ENCODE results near the gene EPB41.
"Not testable (repeated sequence)": the region's sequence is repeated elsewhere in the genome, so short reads cannot be mapped to it uniquely, and the experiment has no call there.

EPB41 gene

DNA sequence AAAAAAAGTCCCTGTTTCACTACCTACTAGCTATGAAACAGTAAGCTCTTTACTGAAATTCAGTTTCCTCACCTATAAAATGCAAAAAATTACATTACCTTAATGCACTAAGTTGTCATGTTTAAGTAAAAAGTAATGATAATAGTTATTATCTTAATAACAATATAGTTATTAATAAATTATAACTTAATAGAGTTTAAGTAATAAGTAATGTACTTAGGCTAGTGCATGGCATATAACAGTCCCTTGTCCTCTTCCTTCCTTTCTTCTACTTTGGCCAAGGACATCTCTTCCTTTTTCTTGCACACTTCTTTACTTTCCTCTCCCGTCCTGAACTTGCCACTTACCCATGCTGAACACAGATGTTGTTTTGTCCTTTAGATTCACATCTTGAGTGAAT is 200.3 kb downstream of the EPB41 start:
- no peak for DNase-seq

DNA sequence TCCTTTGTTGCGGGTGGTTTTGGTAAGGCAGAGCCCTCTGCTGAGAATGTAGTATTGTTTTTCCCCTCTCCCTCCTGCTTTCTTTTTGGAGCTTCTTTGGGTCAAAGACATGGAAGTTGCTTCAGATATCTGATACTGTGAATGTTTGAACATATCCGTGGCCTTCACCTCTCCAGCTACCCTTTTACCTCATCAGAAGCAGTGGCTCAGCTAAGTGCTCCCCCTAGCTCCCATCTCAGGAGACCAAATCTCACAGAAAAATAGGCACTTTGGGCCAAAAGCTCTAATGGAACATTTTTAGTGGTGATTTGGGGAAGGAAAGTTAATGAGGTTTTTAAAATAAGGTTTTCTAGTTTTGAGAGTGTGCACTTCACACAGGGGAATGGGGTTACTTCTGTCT is 203.0 kb downstream of the EPB41 start:
- DNase-seq, result no peak

DNA sequence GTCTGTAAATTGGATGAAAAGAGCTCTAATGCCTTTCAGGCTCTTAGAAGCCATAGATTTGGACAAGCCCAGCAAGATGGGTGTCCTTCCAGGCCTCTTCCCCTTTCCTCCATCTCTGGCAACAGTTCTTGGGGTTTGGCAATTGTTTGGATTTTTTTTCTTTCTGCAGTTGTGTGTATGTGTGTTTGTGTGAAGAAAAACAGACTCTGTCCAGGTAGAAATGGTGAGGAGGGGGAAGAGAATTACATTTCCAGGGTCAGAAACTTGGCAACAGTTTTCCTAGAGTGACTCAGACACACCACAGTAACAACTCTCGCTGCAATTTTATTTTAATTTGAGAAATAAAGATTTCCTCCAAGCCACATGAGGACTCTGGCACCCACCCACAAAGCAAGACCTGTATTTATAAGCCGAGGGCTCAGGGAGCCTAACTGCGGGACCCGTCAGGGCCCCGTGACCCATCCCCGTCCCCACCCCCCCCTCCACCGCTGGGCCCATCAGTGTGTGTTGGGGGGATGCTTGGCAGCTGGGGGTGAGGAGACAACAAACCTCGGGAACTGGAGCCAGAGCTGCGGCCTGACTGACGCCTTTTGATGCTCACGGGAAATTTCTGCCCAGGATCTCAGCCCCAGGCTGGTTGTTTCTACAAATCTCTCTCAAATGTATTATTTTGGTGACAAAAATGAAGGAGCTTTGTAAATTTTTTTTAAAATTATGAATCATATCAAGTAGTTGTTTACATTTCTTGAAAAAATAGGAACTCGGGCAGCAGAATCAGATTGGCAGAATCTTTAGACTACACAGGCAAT is 205.0 kb downstream of the EPB41 start:
- DNase-seq, result no peak

DNA sequence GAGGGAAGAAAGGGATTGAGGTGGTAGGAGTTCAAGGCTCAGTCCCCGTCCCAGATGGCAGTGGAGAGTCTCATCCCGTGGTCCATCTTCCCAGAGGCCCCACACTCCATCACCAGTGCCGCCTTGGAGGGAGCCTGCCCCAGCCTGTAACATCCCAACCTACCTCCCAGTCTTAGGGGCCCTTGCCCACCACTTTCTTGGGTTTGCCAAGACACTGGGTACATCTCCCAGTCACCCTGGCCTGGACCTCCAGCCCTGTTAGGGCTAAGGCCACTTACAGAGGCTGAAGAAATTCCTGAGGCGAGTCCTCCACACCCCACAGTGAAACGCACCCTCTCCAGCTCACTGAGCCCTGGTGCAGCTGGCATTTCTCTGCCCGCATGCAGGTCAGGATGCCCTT is 206.0 kb downstream of the EPB41 start:
- DNase-seq, result no peak

DNA sequence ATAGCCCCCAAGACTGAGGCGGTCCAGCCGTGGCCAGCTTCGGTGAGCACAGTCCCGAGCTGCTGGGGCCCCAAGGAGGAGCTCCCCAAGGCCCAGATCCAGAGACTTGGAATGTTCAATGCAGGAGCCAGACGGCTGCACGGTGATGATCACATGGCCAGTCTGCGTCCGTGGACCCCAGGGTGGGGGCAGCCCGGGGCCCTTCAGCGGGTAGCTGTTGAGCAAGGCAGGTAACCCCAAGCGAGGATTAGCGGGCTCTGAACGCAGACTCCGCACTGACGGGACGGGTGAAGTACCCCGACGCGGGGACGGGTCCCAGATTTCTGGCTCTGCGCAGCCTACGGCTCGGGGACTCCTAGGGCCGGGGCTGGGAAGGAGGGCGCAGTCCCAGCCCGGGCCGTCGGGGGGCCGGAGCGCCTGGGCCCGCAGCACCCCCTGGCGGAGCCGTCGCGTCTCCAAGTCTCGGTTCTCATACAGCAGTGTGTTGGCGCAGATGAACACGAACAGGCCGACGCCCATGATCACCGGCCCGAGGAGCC is 206.6 kb downstream of the EPB41 start:
- DNase-seq, result peak; percentile 50

DNA sequence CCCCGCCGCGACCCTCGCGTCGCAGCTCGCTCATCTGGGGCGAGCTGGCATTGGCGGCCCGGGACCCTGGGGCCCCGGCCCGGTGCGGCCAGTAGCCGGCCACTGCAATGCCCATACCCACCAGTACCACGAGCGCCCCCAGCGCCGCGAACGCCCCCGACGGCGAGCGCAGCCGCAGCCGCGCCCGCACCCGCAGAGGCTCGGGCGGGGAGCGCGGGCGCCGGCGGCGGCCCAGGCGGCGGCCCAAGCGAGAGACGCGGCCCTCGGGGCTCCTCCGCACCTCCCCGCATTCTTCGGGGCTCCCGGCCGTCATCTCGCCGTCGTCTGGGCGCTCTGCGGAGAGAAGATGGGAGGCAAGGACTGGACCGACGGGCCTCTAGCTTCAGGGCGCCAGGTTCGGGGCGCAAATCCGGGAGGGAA is 207.2 kb downstream of the EPB41 start:
- no peak for DNase-seq

DNA sequence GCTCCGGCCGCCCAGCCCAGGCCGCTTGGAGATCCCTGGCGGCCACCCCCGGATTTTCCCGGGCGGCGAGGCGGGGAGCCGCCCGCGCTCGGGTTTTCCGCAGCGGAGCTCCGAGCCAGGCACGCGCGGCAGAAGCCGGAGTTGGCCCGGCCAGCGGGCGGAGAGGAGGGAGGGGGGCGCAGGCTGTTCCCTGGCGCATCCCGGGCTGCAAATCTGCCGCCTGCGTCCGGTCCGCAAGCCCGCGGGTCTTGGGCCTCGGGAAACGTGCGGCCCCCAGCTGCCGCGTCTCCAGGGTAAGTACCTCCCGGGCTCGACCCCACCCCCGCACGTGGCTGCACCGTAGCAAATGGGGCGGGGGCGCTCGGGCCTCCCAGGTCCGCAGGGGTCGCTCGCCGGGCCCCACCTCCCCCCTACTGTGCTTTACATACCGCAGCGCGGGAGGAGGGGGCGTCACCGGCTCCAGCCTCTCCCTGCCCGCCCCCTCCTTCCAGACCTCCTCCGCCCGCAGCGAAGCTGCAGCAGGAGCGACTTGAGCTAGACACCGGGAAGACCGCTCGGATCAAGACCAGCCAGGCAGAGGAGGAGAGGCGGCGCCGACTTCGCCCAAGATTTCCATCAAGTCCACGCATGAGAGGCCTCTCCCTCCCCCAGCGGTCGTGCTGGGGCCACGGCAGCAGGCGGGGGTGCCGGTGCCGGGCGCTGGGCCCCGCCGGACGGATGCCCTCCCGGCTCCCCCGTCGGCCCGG is 207.7 kb downstream of the EPB41 start:
- no peak for DNase-seq

DNA sequence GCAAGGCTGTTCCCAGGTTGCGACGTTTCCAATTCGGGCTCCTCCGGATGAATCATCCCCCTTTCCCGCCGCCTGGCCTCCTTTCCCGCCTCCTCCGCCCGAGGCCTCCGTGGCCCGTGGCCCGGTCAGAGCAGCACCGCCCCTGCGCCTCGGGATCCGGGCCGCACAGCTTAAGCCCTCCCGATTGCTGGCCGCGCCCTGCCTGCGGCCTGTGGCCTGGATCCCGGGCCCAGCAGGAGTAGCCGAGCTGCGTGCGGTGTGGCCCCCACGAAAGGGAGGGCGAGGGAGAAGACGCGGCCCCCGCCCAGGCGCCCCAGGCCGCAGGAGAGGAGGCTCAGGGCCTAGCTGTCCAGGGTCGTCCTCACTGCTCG is 208.3 kb downstream of the EPB41 start:
- DNase-seq, result no peak

DNA sequence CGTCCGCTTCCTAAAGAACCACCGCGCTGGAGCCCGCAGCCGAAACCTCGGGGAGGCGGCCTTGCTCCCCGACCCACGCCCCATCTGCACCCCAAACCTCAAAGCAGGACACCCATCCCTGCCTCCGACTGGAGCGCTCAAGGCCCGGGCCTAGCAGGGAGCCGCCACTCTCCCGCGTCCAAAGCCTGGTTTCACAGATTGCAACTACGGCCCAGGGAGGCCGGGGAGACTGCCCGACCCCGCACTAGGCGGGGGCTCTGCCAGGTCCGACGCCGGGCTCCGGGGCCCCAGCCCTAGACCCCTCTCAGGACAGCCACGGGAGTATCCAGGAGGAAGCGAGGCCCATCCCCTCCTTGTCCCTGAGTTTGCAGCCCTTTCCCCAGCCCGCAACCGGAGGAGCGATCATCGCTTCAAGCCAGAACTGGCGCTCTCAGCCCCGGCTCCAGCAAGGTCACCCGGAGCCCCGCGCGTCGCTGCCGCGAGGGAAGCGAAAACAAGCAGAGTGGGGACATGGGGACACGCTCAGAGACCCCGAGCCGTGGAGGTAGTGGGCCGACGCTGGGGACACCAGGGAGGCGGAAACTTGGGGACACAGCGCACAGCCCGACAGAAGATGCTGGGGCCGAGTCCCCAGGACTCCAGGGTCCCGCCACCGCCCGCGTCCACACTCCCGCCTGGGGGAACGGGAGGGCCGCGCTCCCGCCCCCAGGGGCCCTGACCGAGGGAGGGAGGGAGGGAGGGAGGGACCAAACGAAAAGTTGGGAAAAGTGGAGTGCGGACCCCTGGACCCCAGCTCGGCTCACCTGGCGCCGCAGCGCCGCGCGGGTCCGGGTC is 208.9 kb downstream of the EPB41 start:
- DNase-seq, result peak; percentile 14

DNA sequence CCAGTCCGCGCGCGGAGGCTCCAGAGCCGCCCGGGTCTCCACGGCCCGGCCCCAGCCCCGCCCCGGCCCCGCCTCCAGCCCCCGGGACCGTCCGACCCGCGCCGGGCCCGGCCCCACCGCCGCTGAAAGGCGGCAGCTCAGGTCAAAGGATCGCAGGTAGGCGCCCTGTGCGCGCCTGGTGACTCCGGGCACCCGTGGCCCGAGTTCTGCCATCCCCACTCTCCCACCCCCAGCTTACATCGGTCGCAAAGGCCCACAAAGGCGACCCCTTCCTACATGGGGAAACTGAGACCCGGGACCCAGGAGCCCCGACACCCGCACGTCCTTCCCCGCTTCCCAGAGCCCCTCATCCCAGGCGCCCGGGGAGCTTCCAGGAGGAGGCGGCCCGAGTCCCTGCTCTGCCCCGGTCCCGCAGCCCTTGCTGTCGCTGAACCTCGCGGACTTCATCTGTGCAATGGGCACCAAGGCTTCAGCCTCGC is 209.6 kb downstream of the EPB41 start, which contains the start of gene TMEM200B:
Gene TMEM200B, minus strand, starts transcription at position 17 of the 479 bp plus-strand sequence. CDS start 2,075 bp downstream, outside the sequence.
- no peak for DNase-seq

DNA sequence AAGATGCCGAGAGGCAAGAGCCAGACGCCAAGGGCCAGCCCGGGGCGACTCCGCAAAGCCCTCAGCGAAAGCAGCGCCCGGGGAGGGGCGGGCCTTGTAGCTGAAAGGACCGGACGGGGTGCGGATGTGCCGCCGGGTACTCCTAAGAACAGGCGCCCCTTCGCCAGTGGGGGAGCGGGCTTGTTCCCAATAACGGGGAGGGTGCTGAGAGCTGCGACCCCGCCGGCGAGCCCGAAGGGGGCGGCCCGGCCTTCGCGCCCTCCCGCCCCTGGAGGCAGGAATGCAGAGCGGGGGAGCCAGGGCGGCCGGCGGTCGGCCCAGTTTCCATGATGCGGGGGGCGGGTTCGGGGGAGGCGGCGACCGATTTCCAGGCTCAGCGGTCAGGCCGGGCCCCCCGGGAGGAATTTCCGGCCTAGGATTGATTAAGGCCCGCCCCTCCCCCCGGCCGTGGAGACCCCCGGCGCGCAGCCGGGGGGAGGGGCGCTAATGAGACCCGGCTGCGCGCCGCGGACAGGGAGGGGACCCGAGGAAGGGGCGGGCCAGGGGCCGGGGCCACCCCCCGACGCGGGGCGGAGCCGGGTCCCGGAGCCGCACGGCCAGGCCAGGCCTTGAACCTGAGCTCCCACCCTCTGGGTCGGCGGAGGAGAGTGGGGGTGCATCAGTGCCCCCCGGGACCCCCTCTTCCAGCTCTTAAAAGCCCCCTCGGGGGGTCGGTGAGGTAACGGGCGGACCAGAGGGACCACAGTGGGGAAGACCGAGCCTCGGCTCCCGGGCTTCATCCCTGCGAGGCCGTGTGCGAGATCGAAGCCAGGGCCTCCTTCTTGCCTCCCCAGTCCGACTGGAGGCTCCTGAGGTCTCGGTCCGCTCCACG is 210.2 kb downstream of the EPB41 start:
- DNase-seq, result peak; percentile 38

DNA sequence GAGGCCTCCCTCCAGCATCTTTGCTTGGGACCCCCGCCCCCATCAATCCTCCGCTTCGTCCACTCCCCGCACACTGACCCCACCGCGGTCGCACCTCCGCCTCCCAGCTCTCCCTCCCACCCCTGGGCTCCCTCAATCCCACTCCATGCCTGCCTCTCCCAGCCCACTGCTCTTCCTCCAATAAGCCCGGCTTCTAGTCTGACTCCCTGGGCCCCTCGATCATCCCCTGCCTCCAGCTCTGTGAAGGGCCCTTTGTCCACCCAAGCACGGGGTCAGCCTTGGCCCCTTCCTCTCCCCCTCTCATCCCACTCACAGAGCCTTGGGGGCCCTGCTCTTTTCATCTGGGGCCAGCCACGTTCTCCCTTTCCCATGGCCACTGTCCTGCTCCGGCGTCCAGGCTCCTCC is 210.9 kb downstream of the EPB41 start:
- DNase-seq, result no peak

DNA sequence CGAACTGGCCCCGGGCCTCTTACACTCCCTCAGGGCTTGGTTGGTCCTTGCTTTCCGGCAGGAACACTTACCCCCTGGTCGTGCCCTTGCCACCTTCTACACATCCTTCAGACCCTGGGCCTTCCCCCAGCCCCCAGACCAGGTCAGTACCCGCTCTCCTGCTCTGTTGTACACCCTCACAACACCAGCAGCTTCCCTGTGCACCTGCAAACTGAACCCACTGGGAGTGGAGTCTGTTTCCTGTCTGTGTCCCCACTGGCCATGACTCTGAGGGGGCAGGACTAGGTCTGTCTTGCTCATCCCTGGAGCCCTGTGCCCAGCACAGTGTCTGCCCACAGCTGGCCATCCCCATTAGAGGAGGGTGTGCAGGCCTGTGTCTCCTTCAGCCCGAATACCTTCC is 211.4 kb downstream of the EPB41 start:
- DNase-seq, result no peak

DNA sequence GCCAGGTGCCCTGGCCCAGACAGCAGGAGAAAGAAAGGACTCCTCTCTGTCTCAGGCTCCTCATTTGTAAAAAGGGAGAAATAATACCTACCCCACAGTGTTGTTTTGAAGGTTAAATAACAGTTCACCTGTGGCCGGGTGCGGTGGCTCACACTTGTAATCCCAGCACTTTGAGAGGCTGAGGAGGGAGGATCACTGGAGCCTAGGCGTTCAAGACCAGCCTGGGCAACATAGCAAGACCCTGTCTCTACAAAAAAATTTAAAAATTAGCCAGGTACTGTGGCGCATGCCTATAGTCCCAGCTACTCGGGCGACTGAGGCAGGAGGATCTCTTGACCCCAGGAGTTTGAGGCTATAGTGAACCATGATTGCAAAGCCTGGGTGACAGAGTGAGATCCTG is 211.8 kb downstream of the EPB41 start:
- no peak for DNase-seq

DNA sequence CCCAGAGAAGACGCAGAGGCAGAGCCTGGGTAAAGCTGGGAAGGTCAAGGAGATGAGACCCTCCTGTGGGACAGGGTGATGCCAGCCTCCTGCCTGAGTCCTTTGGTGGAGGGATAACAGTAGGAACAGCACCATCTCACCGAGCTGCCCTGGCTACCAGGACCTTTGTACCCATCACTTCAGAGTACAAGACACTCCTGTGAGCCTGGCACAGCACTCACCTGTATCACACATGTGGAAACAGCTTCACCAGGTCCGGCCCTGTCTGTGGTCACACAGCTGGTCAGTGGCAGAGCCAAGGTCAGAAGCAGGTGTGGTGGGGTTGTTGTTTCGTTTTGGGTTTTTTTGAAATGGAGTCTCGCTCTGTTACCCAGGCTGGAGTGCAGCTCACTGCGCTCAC is 214.4 kb downstream of the EPB41 start:
- DNase-seq, result no peak

DNA sequence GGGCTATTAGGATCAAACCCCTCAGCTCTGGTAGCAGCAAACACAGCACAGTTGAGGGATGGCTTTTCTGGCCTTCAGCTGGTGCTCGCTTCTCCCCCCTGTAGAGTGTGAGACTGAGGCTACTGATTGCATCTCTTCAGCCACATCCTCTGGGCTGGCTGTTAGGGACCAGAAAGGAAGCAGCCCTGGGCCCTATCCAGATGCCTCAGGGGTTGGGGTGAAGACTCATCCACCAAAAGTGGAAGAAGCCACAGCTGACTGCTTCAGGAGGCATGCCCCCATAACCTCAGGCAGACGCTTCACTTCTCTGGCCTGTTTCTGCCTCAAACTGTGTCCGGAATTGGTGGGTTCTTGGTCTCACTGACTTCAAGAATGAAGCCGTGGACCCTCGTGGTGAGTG is 215.5 kb downstream of the EPB41 start:
- no peak for DNase-seq

DNA sequence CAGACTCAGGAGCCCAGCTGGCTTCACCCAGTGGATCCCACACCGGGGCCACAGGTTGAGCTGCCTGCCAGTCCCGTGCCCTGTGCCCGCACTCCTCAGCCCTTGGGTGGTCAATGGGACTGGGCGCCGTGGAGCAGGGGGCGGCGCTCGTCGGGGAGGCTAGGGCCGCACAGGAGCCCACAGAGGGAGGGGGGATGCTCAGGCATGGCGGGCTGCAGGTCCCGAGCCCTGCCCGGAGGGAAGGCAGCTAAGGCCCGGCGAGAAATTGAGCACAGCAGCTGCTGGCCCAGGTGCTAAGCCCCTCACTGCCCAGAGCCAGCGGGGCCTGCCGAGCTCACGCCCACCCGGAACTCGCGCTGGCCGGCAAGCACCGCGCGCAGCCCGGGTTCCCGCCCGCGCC is 216.7 kb downstream of the EPB41 start:
- DNase-seq, result not testable (repeated sequence)

DNA sequence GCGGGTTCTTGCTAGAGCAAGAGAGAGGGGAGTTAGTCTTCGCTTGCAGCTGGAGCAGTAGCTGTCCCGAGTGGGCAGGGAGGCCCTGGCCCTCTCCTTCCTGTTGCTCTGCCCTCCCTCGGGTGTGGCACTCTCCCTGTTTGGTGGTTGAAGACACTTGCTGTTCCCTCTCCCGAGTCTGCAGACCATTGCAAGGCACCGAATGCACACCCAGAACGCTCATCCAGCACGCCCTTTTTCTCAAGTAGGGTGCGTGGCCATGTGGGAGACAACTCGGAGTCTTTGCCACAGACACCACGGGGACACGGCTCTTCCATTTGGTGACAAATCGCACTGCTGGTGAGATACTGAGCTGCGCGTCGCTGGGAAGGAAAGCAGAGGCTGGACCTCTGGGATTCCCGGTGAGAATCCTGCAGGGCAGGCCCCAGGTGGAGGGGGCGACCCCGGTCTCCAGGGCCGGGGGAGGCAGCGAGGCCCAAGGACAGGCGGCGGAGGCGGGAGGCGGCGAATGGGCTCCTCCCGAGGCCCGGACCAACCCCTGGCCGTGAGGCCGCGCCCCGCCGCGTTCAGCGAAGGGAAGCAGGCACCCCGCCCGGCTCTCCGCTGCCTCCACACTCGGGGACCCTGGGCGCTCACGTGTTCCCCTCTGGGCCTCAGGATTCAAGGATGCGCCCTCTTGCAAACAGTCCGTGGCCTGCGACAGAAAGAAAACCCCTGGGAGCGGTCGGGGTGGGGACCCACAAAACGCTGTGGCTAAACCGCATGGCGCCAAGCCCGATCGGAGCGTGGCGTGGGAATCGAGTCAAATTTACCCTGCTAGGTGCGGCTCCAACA is 219.7 kb downstream of the EPB41 start:
- DNase-seq, result no peak

DNA sequence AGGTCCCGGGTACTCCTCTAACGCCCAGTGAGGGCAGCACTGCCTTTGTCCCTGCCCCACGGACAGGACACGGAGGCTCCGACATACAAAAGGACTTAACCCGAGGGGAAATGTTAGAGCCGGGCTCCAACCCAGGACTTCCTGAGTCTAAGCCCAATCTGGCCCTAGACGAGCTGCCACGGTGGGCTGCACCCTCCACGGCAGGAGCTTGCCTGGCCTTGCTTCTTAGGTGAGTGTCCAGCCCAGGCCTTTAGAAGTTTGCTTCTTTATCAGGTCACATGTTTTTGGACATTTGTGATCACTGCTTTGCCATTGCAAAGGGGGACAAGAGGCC is 220.3 kb downstream of the EPB41 start:
- DNase-seq, result no peak

DNA sequence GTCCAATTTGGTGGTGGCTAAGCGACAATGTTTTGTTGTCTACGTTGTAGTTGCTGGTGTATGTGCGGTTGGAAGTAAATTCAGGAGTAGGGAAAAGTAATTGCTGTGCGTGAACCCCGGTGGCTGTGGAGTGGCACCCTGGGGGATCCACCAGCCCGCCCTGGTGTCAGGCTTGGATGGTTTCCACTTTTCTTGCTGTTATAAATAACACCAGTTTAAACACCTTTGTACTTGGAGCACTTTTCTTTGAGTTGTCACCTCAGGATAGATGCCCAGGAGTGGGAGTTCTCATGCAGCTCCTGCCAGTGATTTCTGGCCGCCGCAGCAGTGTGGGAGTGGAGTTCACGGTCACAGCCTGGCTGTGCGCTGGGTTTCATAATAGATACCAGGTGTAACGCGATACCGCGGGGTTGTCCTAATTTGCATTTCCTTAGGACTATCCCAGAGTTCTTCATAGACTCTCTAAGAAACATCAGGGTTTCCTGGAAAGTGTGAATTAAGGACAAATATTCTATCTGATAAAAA is 222.1 kb downstream of the EPB41 start:
- no peak for DNase-seq

DNA sequence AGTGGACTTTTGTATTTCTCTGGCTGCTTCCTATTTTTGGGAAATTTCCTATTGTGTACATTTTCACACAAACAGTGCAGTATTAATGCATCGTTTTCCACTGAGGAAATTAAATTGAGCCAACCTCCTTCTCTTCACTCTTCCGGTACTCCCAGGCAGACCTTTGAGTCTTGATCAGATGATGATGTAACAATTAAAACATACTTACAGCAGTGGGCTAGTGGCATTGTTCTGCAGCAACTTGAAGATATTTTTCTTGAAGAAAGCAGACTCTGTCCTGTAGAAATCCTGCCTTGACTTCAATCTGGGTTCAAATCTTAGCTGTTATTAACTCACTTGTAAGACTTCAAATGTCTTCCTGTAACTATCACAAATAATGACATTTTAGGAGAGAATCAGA is 228.3 kb downstream of the EPB41 start:
- no peak for DNase-seq

All from T-helper 9 cell (primary cell).